T-cell (primary cell): ENCODE measurements around the gene MMADHC. TPM values are rescaled to one million over a fixed set of nuclear protein-coding genes. Genes with fewer than 3 reads are reported as not detected.

ENCODE experiments used
- ATAC-seq, 4 experiments: fragments of 200-7000 bp in 3 of 4; fragments of 150-1000 bp in 1 of 4; cut with Tn5 transposase; replicated peaks in 1 of 4; 1 replicate in 3 of 4; 2 replicates in 1 of 4; pipeline ENCODE4 v1.10.0; 2021; ENCODE audit warnings: moderate library complexity in 3 of 4, mild to moderate bottlenecking in 2 of 4, moderate number of reproducible peaks in 1 of 4
- CTCF ChIA-PET, 2 donors: fragments of 300-600 bp; sonication (Branson Sonifier 250); formaldehyde crosslinking; loops; one replicate each; lab custom pipeline; 2022; ENCODE audit warnings: antibody characterized with exemption in 2 of 2; lab: Charles Lee
- POLR2A ChIA-PET, 2 donors: fragments of 300-600 bp; sonication (Branson Sonifier 250); formaldehyde crosslinking; loops; one replicate each; lab custom pipeline; 2022; ENCODE audit warnings: antibody characterized with exemption in 2 of 2; lab: Charles Lee
- DNase-seq, 35 experiments: peaks; one replicate each; pipeline versions ENCODE4 v3.0.0 to v3.0.0-alpha.2; 2013 to 2023
- H3K27ac ChIP-seq: one replicate; pipeline ENCODE4 v1.5.1; 2013; ENCODE audit warnings: low read length
- H3K27me3 ChIP-seq, 2 experiments: replicated peaks in 1 of 2; 1 replicate in 1 of 2; 2 replicates in 1 of 2; pipeline versions ENCODE4 v1.6.1 to v1.7.0; 2013; ENCODE audit warnings: low read length in 1 of 2, mixed read lengths in 1 of 2; ENCODE audit not compliant: control insufficient read depth in 2 of 2, insufficient read depth in 2 of 2; ENCODE audit errors: extremely low read depth in 1 of 2
- H3K36me3 ChIP-seq, 2 donors: 1 replicate in 1 of 2; 2 replicates in 1 of 2; pipeline versions ENCODE4 v1.6.1 to v1.7.0; 2013; ENCODE audit warnings: low read length in 1 of 2; ENCODE audit not compliant: control insufficient read depth in 2 of 2, insufficient read depth in 1 of 2; ENCODE audit errors: extremely low read depth in 1 of 2
- H3K4me1 ChIP-seq, 2 experiments: 1 replicate in 1 of 2; 2 replicates in 1 of 2; pipeline versions ENCODE4 v1.6.1 to v1.7.0; 2013; ENCODE audit warnings: low read length in 2 of 2, mixed read lengths in 1 of 2; ENCODE audit not compliant: insufficient read depth in 2 of 2, control insufficient read depth in 1 of 2; ENCODE audit errors: extremely low read depth in 1 of 2
- H3K4me3 ChIP-seq, 2 donors: 1 replicate in 1 of 2; 2 replicates in 1 of 2; pipeline versions ENCODE4 v1.5.1 to v1.7.0; 2013; ENCODE audit warnings: mild to moderate bottlenecking in 2 of 2, low read length in 1 of 2, moderate library complexity in 1 of 2; ENCODE audit not compliant: control insufficient read depth in 1 of 2; ENCODE audit errors: extremely low read depth in 1 of 2
- H3K9me3 ChIP-seq: 2 replicates; pipeline ENCODE4 v1.7.0; 2013
- H3K27ac Mint-ChIP-seq, 2 donors: one replicate each; pipeline ENCODE4 v1.8.0; 2020 to 2021; ENCODE audit warnings: mild to moderate bottlenecking in 2 of 2, mixed read lengths in 2 of 2
- H3K27me3 Mint-ChIP-seq, 2 donors: one replicate each; pipeline ENCODE4 v1.8.0; 2021 to 2022; ENCODE audit warnings: mixed read lengths in 2 of 2
- H3K36me3 Mint-ChIP-seq: one replicate; pipeline ENCODE4 v1.8.0; 2021; ENCODE audit warnings: mixed read lengths
- H3K4me1 Mint-ChIP-seq, 3 donors: one replicate each; pipeline ENCODE4 v1.8.0; 2020 to 2022; ENCODE audit warnings: mixed read lengths in 3 of 3, mild to moderate bottlenecking in 1 of 3
- H3K4me3 Mint-ChIP-seq, 3 donors: one replicate each; pipeline ENCODE4 v1.8.0; 2020 to 2022; ENCODE audit warnings: mild to moderate bottlenecking in 3 of 3, mixed read lengths in 3 of 3, moderate library complexity in 3 of 3
- H3K9me3 Mint-ChIP-seq, 3 donors: one replicate each; pipeline ENCODE4 v1.8.0; 2020 to 2022; ENCODE audit warnings: mixed read lengths in 3 of 3
- WGBS: methylation state at CpG from one replicate; pipeline ENCODE4 v1.1.5; 2013; ENCODE audit warnings: missing lambda C conversion rate; ENCODE audit not compliant: insufficient coverage; 5-methylcytosine and 5-hydroxymethylcytosine counted together
- total RNA-seq, 35 experiments: library from RNA in 6 of 35; stranded (reverse) in 6 of 35; fragments of 120-200 nt in 1 of 35; gene quantifications; one replicate each; pipeline versions ENCODE4 v1.2.1 to v1.2.4 and lab custom pipeline; 2013 to 2026

The MMADHC gene
- total RNA-seq, 5 donors from 2014 or later (not counting 1 experiment from before 2014, with no cell fraction given): 56.8 to 65.0 (median 61.4) TPM

DNA sequence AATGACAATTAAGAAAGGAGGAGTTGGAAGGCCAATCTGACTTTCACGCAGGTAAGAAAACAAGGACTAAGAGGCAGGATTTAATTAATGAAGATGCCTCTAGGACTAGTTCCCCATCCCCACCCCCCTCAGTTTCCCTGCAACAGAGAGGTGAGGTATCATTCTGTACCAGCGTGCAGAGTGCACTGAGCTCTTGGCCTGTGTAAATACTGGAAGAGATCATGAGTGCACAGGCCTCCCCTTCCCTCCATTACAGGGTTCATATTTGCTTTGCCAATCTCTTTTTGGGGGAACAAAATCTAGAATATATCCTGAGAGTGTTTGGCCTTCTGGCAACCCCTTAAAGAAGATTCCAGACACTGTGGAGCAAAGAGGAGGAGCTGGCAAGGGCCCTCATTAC is 60.9 kb downstream of the MMADHC start:
- peaks cover 12 to 17% of the 10 kb centered on the region in 2 donors for H3K27me3 Mint-ChIP-seq
- Histone ChIP-seq H3K27me3 (peaks cover 0 to 9% of the 10 kb centered on the region in 2 experiments), H3K4me1 (no peaks in the 10 kb centered on the region), H3K36me3 (no peaks in the 10 kb centered on the region), H3K9me3 (no peaks in the 10 kb centered on the region), H3K27ac (no peak overlapping the region), H3K4me3 (no peak overlapping the region)
- no peaks in the 10 kb centered on the region for H3K4me1 Mint-ChIP-seq
- no peak overlapping the region for H3K27ac Mint-ChIP-seq
- peaks cover 0 to 8% (median 3%) of the 10 kb centered on the region in 3 donors for H3K9me3 Mint-ChIP-seq
- H3K4me3 Mint-ChIP-seq: no peak overlapping the region
- CTCF ChIA-PET: no interaction called here
- no CpG with 5 or more reads among the region's 2 CpGs for WGBS
- H3K36me3 Mint-ChIP-seq: no peaks in the 10 kb centered on the region
- no peak for DNase-seq
- POLR2A ChIA-PET: no interaction called here
- ATAC-seq: no peak

DNA sequence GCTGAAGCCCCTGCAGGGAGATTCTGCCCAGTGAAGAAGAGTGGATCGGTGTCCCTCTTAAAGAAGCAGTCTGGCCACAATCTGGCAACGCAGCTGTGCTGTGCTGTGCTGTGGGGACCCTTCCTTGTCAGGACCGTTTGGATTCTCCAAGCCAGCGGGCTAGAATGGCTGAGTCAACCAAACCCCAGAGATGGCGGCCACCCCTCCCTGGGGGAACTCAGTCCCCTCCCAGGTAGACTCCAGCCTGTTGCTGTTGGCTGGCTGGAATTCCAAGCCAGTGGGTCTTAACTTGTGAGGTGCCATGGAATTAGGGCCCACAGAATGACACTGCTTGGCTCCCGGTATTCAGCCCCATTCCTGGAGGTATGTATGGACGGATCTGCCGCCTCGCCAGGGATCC is 62.3 kb downstream of the MMADHC start:
- peaks cover 0 to 9% of the 10 kb centered on the region in 2 experiments for H3K27me3 ChIP-seq
- no peak overlapping the region for H3K4me3 Mint-ChIP-seq
- ChIA-PET CTCF (no interaction called here), POLR2A (no interaction called here)
- no peaks in the 10 kb centered on the region for H3K4me1 Mint-ChIP-seq
- H3K36me3 ChIP-seq: no peaks in the 10 kb centered on the region
- no peak overlapping the region for H3K27ac ChIP-seq
- H3K27ac Mint-ChIP-seq: no peak overlapping the region
- H3K27me3 Mint-ChIP-seq: peaks cover 12 to 17% of the 10 kb centered on the region in 2 donors
- ATAC-seq (no peak), DNase-seq (no peak)
- no peaks in the 10 kb centered on the region for H3K9me3 ChIP-seq
- H3K9me3 Mint-ChIP-seq: peaks cover 0 to 8% (median 3%) of the 10 kb centered on the region in 3 donors
- no peaks in the 10 kb centered on the region for H3K36me3 Mint-ChIP-seq
- WGBS: 82% methylated on average over 9 of the region's 9 CpGs
- H3K4me3 ChIP-seq: no peak overlapping the region
- no peaks in the 10 kb centered on the region for H3K4me1 ChIP-seq
